Glomerular endothelial cell (primary cell): ENCODE data around the gene HSDL2. TPM values are rescaled to one million over a fixed set of nuclear protein-coding genes. Genes with fewer than 3 reads are reported as not detected.

Experiments used
- DNase-seq: peaks from one replicate; pipeline ENCODE4 v3.0.0-alpha.2; 2011; ENCODE audit warnings: low read depth, low spot score; ENCODE audit errors: extremely low read depth
- total RNA-seq: library from RNA; depleted of rRNA; stranded (reverse); fragments of >200 nt; gene quantifications from 2 replicates; pipeline ENCODE4 v1.2.3, GENCODE V29; 2015

HSDL2 gene
- total RNA-seq: 16.4 and 21.3 TPM in 2 replicates

DNA sequence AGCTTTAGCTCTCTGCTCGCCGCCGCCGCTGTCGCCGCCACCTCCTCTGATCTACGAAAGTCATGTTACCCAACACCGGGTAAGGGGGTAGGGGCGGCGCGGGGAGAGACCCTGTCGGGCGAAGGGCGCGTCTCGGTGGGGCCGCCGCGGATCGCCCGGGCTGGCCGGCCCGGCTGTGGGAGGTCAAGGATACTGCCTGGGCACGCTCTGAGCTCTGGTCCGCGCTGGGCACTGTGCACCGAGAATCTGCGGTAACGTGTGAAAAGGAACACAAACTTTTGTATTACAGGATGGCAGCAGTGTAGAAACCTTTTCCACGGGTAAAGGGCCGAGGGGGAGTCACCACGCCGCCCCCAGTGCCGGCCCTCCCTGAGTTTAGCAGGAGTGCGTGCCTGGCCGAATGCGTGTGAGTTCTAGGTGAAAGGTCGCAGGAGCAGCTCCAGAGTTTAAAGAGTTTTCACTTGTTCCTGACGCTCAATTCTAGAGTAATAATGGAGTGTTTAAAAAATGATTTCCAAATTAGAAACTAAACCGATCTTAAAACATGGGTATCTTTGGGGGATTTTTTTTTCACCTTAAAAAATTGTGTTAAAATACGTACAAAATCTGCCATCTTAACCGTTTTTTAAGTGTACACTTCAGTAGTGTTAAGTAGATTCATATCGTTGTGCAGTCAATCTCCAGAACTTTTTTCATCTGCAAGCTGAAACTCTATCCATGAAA is at the start of gene HSDL2:
Gene HSDL2 (plus strand): TSS at position 7 of the 723 bp plus-strand sequence. CDS start 56 bp downstream, at position 63.
- DNase-seq: no peak

DNA sequence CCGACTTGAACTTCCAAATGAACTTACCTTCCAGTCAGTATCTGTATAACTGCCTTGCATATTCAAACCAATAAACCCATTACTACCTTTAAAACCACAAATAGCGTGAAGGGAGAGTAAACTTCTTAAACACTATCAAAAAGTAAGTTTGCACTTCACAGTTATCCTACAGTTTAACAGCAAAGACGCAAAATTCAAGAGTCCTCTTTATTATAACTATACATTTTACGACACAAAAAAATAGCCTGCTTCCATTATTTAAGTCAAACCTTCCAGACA is 48.3 kb upstream of the HSDL2 start:
- DNase-seq: no peak

GRCh38 chr9:112332214-112332613 is 47.7 kb upstream of the HSDL2 start:
- no peak for DNase-seq

DNA sequence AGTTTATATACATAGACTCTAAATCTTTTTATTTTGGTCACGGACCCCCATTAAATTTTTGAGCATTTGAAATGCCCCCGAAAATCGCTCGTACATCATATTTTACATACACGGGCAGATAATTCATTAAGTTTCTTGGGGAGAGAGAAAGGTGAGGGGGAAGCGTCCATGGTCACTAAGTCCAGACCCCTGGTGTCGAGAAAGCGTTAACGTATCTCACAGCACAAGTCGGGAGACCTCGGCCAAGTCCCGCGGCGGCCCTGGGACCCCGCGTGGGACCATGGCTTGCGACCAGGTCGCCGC is 47.3 kb upstream of the HSDL2 start:
- no peak for DNase-seq

DNA sequence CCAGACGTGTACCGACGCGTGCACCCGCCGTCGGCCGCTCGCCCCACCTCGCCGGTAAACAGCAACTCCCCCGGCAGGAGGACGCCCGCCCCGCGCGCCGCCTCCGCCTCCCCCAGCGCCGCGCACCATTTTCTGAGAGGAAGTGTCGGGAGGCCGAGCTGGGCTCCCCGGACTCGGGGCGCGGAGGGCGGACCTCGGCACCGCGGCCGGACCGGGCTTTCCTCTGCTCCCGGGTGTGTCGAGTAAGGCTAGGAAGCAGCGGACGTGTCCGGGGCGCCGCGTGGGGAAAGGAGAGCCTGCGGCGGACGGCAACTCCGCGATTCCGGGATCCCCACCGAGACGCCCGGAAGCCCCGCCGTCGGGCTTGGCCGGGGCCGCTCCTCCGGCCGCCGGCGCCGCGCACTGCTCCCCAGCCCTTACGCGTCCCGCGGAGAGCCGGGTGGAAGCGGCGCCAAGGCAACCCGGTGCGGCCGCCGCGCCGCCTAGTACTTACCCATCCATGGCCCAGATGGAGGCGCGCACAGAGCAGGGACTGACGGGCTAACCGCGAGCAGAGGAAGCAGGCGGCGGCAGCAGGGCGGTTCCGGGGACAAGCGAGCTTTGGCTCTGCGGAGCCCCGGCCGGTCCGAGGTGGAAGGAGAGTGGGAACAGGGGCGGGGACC is 46.8 kb upstream of the HSDL2 start, which contains the start of gene PTBP3:
Gene PTBP3 (minus strand): TSS at position 643 of the 662 bp plus-strand sequence. CDS start 35,754 bp downstream, outside the sequence.
- no peak for DNase-seq

DNA sequence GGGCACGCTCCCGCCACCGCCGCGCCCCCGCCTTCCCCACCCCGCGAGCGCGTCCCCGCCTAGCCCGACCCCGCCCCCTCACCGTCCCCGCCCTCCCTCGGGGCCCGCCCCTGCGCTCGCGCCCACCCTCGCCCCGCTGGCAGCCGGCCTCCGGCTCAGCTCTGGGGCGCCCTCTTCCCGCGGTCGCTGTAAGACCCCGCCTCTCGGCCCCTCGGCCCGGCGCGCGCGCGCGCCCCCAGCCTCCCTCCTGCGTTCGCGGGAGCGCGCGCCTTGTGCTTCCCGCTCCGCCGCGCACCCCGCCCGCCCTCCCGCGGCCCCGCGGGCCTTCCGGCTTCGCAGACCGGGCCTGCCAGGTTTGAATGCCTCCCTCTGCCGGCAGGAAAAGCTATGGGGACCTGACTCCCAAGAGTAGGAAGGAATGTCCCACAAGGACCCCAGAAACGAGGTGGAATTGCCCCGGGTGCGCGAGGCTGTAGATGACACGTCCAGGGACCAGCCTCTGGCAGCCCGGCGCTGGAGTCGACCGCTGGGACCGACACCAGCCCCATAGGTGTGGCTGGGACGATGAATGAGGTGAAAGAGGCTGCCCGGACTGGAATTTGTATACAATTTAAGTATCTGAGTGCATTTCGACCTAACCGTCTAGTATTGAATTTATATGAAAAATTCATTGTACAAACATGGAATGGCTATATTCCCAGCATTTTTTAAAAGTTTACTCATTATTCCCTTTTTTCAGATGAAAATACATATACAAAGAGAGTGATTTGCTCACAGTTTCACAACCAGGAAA is 46.1 kb upstream of the HSDL2 start:
- no peak for DNase-seq

DNA sequence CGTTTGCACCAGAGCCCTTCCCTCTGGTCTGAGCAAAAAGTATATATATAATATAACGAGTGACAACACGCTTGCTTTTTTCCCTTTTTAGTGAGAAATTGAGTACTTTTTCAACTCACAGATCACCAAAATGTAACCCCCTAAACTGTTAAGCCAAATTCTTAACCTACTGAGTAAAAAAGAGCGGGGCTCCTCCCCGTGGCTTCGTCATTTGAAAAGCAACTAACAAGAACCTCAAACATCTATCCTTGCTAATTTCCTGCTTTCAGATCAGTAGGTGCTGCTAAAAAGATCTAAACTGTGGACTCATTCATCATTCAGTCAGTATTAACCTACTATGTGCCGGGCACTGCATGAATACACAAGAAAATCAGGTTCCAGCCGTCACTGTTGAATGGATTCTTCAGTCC is 45.5 kb upstream of the HSDL2 start:
- no peak for DNase-seq

GRCh38 chr9:112337547-112337946 is 42.4 kb upstream of the HSDL2 start:
- DNase-seq: no peak

GRCh38 chr9:112338561-112338960 is 41.3 kb upstream of the HSDL2 start:
- no peak for DNase-seq

GRCh38 chr9:112339886-112340285 is 40.0 kb upstream of the HSDL2 start:
- no peak for DNase-seq

DNA sequence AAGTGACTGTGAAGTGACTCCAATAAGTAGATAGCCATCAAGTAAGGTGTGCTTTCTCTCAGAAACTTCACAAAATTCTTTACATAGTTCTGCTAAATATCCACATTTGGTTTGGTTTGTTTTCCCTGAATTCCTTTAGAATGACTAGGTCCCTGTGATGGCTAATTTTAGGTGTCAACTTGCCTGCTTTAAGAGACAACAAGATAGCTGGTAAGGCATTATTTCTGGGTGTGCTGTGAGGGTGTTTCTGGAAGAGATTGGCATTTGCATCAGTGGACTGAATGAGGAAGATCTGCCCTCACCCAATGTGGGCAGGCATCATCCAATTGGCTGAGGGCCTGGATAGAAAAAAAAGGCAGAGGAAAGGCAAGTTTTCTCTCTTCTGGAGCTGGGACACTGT is 38.2 kb upstream of the HSDL2 start:
- no peak for DNase-seq

GRCh38 chr9:112348257-112349007 is 31.5 kb upstream of the HSDL2 start:
- no peak for DNase-seq

GRCh38 chr9:112349008-112349333 is 30.9 kb upstream of the HSDL2 start:
- DNase-seq: no peak

GRCh38 chr9:112351184-112351583 is 28.7 kb upstream of the HSDL2 start:
- no peak for DNase-seq

GRCh38 chr9:112352209-112352608 is 27.7 kb upstream of the HSDL2 start:
- no peak for DNase-seq

GRCh38 chr9:112354081-112354743 is 25.7 kb upstream of the HSDL2 start:
- no peak for DNase-seq

DNA sequence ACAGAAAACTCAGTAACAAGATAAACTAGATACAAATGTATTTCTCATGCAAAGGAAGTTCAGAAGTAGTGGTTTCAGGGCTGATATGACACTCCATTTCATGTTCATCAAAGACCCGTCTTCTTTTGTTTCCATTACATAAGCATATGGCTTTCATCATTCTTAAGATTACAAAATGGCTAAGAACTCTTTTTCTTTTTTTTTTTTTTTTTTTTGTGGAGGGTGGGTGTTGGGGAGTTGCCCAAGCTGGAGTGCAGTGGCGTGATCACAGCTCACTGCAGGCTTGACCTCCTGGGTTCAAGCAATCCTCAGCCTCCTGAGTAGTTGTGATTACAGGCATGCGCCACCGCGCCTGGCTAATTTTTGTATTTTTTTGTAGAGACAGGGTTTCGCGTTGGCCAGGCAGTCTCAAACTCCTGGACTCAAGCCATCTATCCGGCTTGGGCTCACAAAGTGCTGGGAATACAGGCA is 24.4 kb upstream of the HSDL2 start:
- DNase-seq: no peak

- DNase-seq: no peak
Measured at GRCh38 chr9:112360047-112360804, 19.7 kb upstream of the HSDL2 start.

DNA sequence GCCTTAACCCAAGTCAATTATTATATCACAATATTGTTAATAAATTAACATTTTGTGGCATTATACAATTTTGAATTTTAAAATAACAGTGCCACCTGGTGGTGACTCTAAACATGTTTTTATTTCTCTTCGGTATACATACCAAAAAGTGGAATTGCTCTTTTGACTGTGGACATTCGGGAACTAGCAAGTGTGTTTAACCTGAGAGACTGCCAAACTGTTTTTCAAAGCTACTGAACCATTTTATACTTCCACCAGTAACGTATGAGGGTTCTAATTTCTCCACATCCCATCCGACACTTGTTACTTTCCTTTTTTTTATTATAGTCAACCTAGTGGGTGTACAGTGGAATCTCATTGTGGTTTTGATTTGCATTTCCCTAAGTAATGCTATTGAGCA is 18.3 kb upstream of the HSDL2 start:
- DNase-seq: no peak

GRCh38 chr9:112364761-112365160 is 15.1 kb upstream of the HSDL2 start:
- DNase-seq: no peak
